HG03108 (cell line): ENCODE results near the gene GPC1.

Experiments used
- ATAC-seq: cut with Tn5 transposase; IDR thresholded peaks from one replicate; pipeline ENCODE4 v1.9.1; 2021; ENCODE audit warnings: moderate library complexity; ENCODE audit not compliant: unreplicated experiment

The GPC1 gene

DNA sequence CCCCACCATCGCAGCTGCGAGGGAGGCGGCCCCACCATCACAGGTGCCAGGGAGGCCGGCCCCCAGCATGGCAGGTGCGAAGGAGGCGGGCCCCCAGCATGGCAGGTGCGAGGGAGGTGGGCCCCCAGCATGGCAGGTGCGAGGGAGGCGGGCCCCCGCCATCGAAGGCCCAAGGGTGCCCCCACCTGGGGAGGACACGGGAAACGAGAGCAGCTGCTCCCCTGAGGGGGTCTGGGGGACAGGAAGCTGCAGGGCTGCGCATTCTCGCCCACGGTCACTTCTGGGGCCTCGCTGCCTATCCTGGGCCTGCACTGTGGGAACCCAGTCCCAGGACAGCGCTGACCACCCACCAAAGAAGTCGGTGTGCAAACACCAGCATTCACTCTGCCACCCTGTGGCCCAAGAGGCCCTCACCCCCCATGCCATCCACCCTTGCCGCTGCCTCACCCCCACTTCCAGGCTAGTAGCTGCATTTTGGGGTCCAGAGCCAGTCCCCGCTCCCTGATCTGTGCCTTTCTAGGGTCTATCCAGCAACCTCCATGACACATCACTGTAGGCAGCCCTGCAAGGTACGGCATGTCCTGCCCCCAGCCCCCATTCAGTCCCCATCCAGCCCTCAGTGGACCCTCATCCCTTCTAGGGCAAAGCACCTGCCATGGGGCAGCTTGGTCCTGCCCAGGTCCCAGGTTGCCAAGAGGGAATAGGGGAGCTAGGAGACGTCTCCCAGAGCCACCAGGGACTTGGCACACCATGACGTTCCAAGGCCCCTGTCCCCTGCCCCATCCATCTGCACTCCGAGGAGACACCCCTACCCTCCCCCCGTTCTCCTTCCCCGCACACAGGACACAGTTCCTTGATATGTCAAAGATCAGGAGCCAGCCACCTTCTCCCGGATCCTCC lies 24.0 kb upstream of the GPC1 start:
- ATAC-seq = no peak

DNA sequence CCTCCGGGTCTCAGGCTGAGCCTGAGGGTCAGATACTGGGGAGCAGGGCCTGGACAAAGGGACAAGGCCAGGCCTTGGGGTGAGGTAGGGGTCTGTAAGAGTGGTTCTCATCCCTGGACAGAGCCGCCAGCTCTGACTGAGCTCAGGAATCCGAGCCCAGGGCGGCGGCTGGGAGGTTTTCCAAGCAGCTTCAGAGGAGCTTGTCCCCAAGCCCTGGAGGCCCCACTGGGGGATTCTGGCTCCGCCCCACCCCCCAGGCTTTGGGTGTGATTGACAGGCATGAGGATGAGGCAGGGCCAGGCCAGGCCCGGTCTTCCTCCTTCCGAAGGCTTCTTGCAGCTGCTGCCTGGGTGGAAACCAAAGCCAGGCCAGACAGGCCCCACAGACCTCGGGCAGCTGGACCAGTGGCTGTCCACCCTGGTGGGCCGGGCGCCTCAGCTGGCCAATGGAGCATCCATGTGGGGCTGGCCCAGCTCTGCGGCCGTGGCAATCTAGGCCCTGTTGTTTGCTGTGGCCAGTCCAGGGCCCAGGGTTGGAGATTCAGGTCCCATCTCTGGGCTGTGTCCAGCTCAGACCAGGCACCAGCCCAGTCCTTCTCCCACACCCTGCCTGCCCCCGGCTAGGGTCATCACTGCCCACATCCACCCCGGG lies 23.1 kb upstream of the GPC1 start:
- ATAC-seq = no peak

DNA sequence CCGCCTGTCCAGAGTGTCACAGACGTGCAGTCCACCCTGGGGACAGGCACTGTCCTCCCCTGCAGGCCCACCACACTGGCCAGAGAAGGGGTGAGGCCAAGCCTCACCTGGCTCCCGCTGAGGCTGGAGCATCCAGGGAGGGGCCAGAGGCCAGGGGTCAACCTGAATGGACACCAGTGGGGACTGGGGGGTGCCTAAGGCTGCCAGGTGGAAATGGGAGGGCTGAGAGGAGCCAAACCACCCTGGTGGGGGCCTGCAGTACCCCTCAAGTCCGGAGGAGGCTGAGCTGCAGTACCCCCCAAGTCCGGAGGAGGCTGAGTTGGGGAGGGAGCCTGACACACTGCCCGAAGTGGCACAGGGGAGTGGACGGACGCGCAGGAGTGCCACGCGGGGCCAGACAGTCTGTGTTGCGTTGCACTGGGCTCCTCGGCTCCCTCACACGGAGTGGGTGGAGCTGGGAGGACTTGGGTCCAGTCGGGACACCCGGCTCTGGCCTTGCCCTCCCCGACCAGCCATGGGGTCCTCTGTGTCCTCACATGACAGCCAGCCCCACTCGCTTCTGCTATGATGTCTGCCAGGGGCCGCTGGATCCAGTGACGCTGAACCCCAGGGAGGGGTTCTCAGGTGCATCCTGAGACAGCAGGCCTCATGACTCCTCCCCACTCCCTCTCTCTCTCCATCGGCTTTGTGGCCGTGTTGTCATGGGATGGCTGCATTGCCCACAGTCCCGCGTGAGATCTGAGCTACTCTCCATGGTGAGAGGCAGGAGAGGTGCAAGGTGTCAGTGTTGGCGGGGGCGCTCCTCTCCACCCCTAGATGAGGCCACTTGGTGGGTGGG lies 22.3 kb upstream of the GPC1 start:
- no peak for ATAC-seq

DNA sequence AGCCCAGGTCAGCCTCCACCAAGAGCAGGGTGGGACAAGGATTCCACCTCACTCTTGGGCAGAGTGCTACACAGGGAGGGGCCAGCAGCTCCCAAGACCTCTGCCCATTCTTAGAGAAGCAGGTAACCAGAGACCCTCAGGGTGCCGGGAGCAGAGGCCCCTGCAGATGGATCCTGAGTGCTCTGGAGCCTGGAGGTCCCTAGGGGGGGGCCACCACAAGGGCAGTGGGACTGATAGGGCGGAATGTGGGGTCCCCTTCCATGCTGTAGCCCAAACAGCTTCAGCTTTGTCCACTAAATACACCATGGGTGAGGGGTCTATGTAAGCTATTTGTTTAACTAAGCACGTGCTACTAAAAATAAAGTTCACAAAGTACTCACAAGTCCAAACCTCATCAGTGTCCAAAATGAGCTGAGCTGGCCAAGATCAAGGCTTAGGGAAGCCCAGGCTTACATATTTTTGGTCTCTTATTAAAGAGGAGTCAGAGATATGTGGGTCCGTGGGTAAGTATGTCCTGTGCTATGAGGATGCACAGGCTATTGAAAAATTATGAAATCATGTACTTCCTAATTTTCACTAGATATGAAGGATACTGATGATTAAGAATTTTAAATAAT lies 21.5 kb upstream of the GPC1 start:
- ATAC-seq = no peak

DNA sequence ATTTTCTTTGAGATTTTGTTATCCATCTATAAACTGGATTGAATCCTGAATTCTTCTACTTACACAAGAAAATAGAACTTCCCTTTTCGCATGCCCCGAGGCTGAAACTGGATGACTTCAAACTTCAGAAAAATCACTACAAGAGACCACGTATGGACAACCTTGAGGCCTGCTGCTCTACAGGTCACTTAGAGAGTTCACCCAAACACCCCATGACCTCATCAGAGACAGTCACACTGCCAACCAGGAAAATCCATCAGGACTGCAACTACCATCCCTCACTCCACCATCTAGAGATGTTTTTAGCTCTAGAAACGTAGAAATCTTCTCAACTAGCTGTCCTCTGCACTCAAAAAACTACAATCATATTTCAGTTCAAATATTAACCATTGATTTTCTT lies 18.6 kb upstream of the GPC1 start:
- no peak for ATAC-seq

DNA sequence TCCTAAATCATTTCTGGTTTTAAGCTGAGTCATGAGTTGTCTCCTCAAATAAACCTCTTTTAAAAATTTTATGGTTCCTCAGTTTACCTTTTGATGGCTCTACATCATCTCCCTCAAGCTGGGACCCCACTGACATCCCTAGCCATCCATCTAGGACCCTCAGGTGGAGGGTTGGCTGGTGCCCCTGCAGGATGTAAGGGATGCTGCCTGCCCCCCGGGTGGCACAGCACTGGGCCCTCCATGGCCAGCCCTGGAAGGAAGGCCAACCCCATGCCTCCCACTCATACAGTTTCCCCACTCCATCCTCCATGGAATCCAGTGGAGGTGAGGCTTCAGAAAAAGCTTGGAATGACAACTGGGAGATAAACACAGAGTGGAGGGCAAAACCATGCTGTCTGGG lies 17.2 kb upstream of the GPC1 start:
- ATAC-seq = no peak

DNA sequence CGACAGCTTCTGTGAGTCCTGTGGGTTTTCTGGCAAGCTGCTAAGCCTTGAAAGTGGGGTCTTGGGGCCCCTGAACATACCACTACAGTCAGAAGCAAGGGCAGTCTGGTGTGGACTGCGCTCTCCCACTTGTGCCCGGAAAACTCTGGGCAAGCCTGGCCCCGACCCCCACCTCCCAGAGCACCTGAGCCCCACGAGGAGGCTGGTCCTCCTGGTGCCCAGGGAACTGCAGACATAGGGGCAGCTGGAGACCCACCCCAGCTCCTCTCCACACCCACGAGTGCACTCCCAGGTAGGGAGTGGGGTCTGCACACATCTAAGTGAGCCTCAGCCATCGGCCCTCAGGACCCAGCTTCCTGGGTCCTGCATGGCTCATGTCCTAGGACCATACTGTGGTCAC lies 16.2 kb upstream of the GPC1 start:
- no peak for ATAC-seq

DNA sequence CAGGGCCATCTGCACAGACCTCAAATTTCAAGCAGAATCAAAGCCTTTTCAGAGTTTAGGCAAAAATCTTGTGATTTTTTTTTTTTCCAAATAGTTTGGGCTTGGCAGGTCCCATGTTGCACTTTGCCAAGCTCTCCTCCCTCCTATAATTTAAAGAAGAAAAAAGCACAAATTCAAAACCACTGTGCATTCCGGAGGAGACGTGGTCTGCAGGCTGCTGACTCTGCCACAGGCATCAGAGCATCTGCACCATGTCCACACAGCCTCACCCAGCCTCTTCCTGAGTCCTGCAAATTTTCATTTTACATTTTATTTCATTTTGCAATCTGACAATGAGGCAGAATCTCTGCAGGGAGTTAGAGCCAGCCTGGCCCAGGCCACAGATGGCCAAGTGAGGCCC lies 15.7 kb upstream of the GPC1 start:
- no peak for ATAC-seq

DNA sequence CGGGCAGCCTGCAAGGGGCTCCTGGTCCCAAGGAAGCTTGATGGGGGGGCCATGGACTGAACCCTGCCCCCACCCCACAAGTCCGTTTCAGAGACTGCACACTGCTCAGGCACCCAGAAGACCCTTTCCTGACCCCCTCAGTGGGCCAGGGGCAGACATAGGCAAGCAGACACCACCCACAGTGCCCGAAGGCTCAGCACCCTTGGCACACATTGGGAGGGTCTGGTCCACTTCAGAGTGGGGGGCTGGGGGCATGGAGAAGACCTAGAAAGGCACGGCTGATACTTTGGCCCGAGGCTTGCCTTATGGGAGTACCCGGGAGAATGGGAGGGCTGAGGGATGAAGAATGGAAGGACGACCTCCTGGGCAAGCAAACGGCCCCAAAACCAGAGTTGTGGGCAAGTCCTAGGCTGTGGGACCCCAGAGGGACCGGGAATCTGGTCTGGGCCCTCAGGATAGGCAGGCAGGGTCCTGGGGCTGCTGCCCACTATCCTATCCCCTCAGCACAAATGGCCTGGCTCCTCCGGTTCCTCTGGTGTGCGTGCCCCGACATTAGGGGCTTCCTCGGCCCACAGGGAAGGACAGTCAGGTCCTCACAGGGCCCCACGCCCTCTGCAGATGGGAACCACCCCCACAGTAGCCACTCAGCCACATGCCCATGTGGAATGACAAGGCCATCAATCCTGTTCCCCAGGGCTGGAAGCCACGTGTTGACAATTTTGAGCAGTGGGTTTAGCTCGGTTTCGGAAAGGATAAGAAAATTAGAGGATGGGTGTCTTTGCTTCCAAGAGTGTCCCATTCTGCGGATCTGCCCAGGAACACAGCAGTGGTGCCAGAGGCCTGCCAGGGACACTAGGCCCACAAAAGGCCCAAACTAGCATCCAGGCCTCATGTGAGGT lies 15.0 kb upstream of the GPC1 start:
- ATAC-seq = no peak

DNA sequence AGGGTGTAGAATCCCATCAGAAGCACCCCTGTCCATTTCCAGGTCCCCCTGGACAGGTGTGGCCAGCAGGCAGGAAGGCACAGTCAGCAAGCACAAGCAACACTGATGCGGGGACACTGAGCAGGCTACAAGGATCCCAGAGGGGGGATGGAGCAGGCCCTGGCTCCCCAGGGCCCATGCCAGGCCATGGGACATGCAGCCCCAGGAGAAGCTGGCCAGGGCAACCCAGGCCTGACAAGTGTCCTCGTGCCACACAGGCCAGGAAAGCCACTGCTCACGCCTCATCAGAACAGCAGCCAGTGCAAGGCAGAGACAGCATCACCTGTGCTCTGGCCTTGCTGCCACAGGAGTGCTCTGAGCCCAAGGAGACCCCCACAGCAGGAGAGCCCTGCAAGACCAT lies 14.1 kb upstream of the GPC1 start:
- no peak for ATAC-seq

DNA sequence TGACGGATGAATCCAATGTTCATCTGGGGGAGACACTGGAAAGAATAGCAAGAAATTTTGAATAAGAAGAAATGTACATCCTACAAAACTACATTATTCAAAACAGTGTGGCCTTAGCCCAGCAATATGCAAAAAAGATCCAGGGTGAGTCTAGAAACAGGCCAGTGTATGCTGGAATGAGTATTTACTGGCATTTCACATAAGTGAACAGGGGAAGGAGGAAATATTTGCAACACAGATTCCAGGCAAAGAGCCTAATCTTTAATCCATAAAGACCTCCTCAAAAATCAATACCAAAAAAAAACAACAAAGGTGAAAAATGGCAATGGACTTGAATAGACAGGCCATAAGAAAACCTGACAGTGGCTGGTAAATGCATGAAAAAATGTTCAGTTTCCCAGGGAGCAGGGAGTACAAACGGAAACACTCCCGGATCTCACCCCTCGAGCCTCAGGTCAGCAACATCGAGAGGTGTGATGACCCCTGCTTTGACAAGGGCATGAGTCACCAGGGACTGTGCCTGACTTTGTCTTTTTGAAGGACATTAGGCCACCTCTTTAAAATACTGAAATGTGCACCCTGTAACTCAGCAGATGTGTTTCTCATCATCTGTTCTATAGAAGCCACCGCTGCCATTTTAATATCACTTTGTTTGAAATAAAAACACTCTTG lies 12.7 kb upstream of the GPC1 start:
- no peak for ATAC-seq

DNA sequence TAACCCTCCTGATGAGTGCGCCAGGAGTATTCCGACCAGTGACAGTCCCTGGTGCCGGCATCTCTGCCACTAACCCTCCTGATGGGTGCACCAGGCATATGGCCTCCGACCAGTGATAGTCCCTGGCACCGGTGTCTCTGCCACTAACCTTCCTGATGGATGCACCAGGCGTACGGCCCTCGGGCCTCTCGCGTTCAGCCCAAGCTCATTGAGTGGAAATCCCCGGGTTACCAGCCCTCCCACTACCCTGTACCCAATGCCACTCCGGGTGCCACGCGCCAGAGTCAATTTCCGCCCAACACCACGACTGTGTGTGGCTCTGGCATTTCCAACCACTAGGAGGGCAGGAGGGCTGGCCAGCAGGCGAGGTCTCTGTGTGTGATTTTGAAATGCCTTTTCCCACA lies 11.7 kb upstream of the GPC1 start:
- ATAC-seq = no peak

DNA sequence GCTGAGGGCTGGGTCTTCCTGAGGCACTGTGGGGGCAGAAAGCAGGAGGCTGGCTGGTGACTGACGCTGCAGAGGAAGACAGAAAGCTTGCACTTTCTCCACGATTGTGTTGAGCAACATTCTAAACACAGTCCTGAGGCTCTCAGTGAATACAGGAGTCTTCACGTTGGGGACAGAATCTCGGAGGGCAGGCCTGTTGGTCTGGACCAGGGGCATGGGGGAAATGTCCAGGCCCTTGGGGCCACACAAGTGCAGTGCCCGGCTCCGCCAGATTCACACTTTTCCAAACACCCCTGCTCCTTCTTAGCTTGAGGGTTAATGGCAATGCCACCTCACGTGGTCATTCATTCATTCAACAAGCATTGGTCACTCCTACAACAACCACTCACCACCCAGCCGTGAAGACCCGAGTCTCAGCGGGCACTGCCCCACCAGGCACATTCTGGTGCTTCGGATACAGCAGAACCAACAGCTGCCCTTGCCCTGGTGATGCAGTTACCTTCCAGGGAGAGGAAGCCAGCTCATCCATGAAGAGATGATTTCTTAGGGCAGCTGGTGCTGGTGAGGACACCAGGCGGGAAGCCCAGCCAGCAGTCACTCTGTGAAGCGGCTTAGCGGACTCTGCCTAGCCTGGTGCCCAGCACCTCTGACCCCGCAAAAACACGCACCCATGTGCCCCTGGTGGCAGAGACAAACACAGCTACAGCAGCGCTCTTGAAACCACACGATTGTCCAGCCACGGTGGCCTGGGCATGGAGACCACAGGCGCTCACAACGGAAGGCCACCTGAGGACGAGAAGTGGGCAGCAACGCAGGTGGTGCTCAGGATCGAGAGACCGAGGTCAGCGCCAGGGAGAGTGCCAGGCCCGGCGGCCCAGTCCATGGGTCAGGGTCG lies 10.9 kb upstream of the GPC1 start:
- no peak for ATAC-seq

DNA sequence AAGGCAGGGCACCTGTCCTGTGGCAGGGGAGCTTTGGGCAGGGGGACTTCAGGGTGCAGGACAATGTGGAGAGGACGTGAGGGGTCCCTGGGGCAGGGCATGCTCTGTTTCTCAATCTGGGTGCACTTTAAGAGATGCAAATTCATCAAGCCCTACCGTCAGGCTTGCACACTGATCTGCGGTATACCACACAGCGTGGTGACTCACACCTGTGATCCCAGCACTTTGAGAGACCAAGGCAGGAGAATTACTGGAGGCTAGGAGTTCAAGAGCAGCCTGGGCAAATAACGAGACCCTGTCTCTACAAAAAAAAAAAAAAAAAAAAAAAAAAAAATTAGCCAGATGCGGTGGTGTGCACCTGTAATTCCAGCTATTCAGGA lies 10.2 kb upstream of the GPC1 start:
- no peak for ATAC-seq

DNA sequence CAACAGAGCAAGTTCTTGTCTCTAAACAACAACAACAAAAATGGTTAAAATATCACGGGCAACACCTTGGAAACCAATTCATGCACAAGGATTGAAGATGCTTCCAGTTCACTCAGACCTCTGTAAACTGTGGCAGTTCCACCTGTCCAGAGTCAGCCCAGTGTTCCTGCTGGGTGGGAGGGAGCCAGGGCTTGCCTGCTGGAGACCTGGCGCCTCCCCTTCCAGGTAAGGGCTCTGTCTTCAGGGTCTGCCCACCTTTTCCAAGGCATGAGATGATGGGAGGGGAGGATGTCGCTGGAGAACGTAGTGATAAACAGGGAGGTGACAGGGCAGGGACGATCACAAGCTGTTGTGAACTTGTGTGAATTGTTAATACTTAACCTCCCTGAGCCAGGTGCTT lies 9.8 kb upstream of the GPC1 start:
- no peak for ATAC-seq

DNA sequence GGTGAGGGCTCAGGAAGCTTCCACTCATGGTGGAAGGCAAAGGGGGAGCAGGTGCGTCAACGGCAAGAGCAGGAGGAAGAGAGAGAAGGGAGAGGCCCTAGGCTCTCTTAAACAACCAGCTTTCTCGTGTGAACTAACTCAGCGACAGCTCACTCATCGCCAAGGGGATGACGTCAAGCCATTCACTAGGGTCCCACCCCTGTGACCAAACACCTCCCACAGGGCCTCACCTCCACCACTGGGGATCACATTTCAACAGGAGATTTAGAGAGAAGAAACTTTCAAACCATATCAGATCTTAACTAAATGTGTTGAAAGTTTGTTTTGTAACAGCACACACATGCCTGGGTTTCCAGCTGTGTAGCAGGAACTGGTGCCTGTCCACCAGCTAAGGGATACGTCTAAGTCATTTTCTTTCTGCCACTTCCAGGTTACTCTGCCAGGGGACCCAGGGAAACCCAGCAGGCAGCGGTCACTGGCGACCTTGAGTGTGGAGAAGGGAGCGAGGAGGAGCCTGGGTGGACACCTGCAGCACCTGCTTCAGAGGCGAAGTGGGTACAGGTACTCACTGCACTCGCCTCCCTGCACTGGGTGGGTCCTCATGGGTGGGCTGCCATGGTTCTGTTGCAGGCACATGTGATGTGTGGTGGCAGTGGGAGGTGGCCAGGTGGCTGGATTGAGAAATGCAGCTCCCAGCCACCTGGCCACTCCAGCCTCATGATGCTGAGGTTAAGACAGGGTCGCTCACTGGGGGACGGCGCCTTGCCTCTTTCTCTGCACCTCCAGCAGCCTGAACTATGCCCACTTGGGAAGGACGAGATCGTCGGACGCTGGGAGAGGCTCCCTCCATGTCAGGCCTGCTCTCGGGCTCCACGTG lies 8.4 kb upstream of the GPC1 start:
- no peak for ATAC-seq

DNA sequence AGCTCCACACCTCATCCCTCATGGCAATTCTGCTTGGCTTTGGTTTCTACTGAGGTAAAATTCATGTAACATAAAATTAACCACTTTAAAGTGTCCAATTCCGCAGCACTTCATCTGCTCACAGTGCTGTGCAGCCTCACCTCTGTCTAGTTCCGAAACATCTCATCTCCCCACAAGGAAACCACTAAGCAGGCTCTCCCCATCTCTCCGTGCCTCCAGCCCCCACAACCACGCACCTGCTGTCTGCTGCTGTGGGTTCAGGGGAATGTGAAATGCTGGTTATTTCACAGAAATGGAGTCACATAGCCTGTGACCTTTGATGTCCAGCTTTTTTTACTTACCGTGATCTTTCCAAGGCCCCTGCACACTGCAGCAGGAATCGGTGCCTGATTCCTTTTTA lies 7.7 kb upstream of the GPC1 start:
- no peak for ATAC-seq

DNA sequence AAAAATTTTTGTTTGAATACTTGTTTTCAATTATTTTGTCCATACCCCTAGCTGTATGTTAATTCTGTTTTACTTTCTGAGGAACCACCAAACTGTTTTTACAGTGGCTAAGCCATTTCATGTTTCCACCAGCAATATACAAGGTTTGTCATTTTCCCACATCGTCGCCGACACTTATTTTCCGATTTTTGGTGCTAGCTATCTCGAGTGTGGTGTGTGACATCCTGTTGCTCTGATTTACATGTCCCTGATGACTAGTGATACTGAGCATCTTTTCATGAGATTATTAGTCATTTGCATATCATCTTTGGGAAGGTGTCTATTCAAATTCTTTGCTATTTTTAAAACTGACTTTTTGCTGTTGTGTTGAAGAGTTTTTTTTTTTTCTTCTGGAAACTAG lies 7.2 kb upstream of the GPC1 start:
- no peak for ATAC-seq
